ENCODE measurements around the gene EIF2AK3.

DNA sequence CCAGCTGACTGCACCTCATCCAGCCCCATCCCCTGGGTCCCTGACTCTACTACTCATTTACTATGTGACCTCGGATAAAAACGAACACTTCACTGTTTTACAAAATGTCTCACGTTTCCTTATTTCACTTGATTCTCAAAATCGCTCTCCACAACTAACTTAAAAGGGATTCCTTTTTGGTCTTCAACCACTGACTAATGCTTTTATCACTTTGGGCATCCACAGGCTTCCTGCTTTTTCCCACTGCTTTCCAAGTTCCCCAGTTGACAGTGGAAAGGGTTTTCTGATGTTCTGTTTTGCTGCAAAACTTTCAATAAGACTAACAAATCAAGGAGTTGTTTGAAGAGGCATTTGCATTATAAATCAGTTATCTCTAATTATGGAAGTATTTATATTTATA, 24.1 kb downstream of the EIF2AK3 start:
- TF ChIP-seq POLR2AphosphoS5 (IDR thresholded peaks at IDR 0.05) = no peak
- TF ChIP-seq, protein P1, sequence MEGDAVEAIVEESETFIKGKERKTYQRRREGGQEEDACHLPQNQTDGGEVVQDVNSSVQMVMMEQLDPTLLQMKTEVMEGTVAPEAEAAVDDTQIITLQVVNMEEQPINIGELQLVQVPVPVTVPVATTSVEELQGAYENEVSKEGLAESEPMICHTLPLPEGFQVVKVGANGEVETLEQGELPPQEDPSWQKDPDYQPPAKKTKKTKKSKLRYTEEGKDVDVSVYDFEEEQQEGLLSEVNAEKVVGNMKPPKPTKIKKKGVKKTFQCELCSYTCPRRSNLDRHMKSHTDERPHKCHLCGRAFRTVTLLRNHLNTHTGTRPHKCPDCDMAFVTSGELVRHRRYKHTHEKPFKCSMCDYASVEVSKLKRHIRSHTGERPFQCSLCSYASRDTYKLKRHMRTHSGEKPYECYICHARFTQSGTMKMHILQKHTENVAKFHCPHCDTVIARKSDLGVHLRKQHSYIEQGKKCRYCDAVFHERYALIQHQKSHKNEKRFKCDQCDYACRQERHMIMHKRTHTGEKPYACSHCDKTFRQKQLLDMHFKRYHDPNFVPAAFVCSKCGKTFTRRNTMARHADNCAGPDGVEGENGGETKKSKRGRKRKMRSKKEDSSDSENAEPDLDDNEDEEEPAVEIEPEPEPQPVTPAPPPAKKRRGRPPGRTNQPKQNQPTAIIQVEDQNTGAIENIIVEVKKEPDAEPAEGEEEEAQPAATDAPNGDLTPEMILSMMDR (IDR thresholded peaks at IDR 0.05; ENCODE audit: poor library complexity, severe bottlenecking) = no peak
- TF ChIP-seq EZH2 (IDR thresholded peaks at IDR 0.05; ENCODE audit: borderline replicate concordance, insufficient read depth, low read length, poor library complexity, severe bottlenecking) = no peak

All from neural cell (in vitro differentiated cells).